ENCODE results near the gene INPP1.

The INPP1 gene

GRCh38 chr2:190325588-190325987, 17.8 kb upstream of the INPP1 start:
- peaks cover 3% of the 10 kb centered on the region for H3K4me1 ChIP-seq (ENCODE audit: insufficient read depth, low read length, severe bottlenecking)
- H3K4me2 ChIP-seq (ENCODE audit: low read length), result no peak overlapping the region
- no peaks in the 10 kb centered on the region for H4K20me1 ChIP-seq (ENCODE audit: insufficient read depth, low read length)
- H3K9me3 ChIP-seq (ENCODE audit: low read length), result no peaks in the 10 kb centered on the region
- H3K9ac ChIP-seq (ENCODE audit: low read length), result no peak overlapping the region
- H3K9me2 ChIP-seq (ENCODE audit: low read depth, low read length), result no peaks in the 10 kb centered on the region
- no peak overlapping the region for H3K4me3 ChIP-seq (ENCODE audit: low read depth, low read length, poor library complexity, severe bottlenecking)
- H3K36me3 ChIP-seq (ENCODE audit: insufficient read depth, low read length), result no peaks in the 10 kb centered on the region
- H3K27ac ChIP-seq (ENCODE audit: low read depth, low read length, poor library complexity, severe bottlenecking), result no peak overlapping the region
- no peak for TF ChIP-seq CTCF (IDR thresholded peaks at IDR 0.05; ENCODE audit: low read length)
- no peak for TF ChIP-seq EZH2 (IDR thresholded peaks at IDR 0.05; ENCODE audit: borderline replicate concordance, low read length)
- no peaks in the 10 kb centered on the region for H3K27me3 ChIP-seq (ENCODE audit: insufficient read depth, low read length)
- no peak overlapping the region for H2AFZ ChIP-seq (ENCODE audit: low read length)
- no peaks in the 10 kb centered on the region for H3K79me2 ChIP-seq (ENCODE audit: insufficient read depth, low read length)
- no peaks in the 10 kb centered on the region for H3F3A ChIP-seq (ENCODE audit: insufficient read depth, low read length)

- no peak overlapping the region for H3K27ac ChIP-seq (ENCODE audit: low read depth, low read length, poor library complexity, severe bottlenecking)
- no peaks in the 10 kb centered on the region for H4K20me1 ChIP-seq (ENCODE audit: insufficient read depth, low read length)
- H3K9me3 ChIP-seq (ENCODE audit: low read length), result no peaks in the 10 kb centered on the region
- H3K79me2 ChIP-seq (ENCODE audit: insufficient read depth, low read length), result no peaks in the 10 kb centered on the region
- no peaks in the 10 kb centered on the region for H3K9me2 ChIP-seq (ENCODE audit: low read depth, low read length)
- H3K27me3 ChIP-seq (ENCODE audit: insufficient read depth, low read length), result no peaks in the 10 kb centered on the region
- no peak overlapping the region for H2AFZ ChIP-seq (ENCODE audit: low read length)
- H3K36me3 ChIP-seq (ENCODE audit: insufficient read depth, low read length), result no peaks in the 10 kb centered on the region
- TF ChIP-seq CTCF (IDR thresholded peaks at IDR 0.05; ENCODE audit: low read length) (no peak), EZH2 (IDR thresholded peaks at IDR 0.05; ENCODE audit: borderline replicate concordance, low read length) (no peak)
- H3K4me2 ChIP-seq (ENCODE audit: low read length), result no peak overlapping the region
- no peaks in the 10 kb centered on the region for H3K4me1 ChIP-seq (ENCODE audit: insufficient read depth, low read length, severe bottlenecking)
- H3K9ac ChIP-seq (ENCODE audit: low read length), result no peak overlapping the region
- H3K4me3 ChIP-seq (ENCODE audit: low read depth, low read length, poor library complexity, severe bottlenecking), result no peak overlapping the region
- H3F3A ChIP-seq (ENCODE audit: insufficient read depth, low read length), result no peaks in the 10 kb centered on the region
These were observed 15.4 kb upstream of the INPP1 start for GRCh38 chr2:190327867-190328572.

- H3K9me2 ChIP-seq (ENCODE audit: low read depth, low read length), result no peaks in the 10 kb centered on the region
- no peaks in the 10 kb centered on the region for H3K36me3 ChIP-seq (ENCODE audit: insufficient read depth, low read length)
- no peaks in the 10 kb centered on the region for H3K27me3 ChIP-seq (ENCODE audit: insufficient read depth, low read length)
- H3K79me2 ChIP-seq (ENCODE audit: insufficient read depth, low read length), result no peaks in the 10 kb centered on the region
- H3K27ac ChIP-seq (ENCODE audit: low read depth, low read length, poor library complexity, severe bottlenecking), result no peak overlapping the region
- H3K4me2 ChIP-seq (ENCODE audit: low read length), result no peak overlapping the region
- no peaks in the 10 kb centered on the region for H4K20me1 ChIP-seq (ENCODE audit: insufficient read depth, low read length)
- TF ChIP-seq CTCF (IDR thresholded peaks at IDR 0.05; ENCODE audit: low read length), result no peak
- TF ChIP-seq EZH2 (IDR thresholded peaks at IDR 0.05; ENCODE audit: borderline replicate concordance, low read length), result no peak
- no peaks in the 10 kb centered on the region for H3F3A ChIP-seq (ENCODE audit: insufficient read depth, low read length)
- no peak overlapping the region for H3K9ac ChIP-seq (ENCODE audit: low read length)
- no peak overlapping the region for H3K4me3 ChIP-seq (ENCODE audit: low read depth, low read length, poor library complexity, severe bottlenecking)
- H2AFZ ChIP-seq (ENCODE audit: low read length), result no peak overlapping the region
- no peaks in the 10 kb centered on the region for H3K9me3 ChIP-seq (ENCODE audit: low read length)
- no peaks in the 10 kb centered on the region for H3K4me1 ChIP-seq (ENCODE audit: insufficient read depth, low read length, severe bottlenecking)
These were observed 14.7 kb upstream of the INPP1 start for GRCh38 chr2:190328573-190329147.

All from OCI-LY1 (cell line).